GM18868 (cell line): ENCODE measurements around the gene UNC45B.
"Not testable (repeated sequence)": the region's sequence is repeated elsewhere in the genome, so short reads cannot be mapped to it uniquely, and the experiment has no call there.

Experiments used
- ATAC-seq: cut with Tn5 transposase; IDR thresholded peaks from one replicate; pipeline ENCODE4 v1.9.1; 2021; ENCODE audit warnings: mild to moderate bottlenecking, moderate library complexity; ENCODE audit not compliant: unreplicated experiment

Gene UNC45B

GRCh38 chr17:35213412-35213940, 65.9 kb downstream of the UNC45B start:
- ATAC-seq, result no peak

- ATAC-seq, result no peak
Observed at GRCh38 chr17:35214192-35214591, 66.6 kb downstream of the UNC45B start.

GRCh38 chr17:35214631-35215273, 67.1 kb downstream of the UNC45B start:
- no peak for ATAC-seq

GRCh38 chr17:35217107-35217506, 69.5 kb downstream of the UNC45B start:
- ATAC-seq, result no peak

- ATAC-seq, result no peak
Observed at GRCh38 chr17:35218915-35219314, 71.3 kb downstream of the UNC45B start.

- ATAC-seq, result no peak
Observed at GRCh38 chr17:35222452-35222851, 74.8 kb downstream of the UNC45B start.

GRCh38 chr17:35224436-35224835, 76.8 kb downstream of the UNC45B start:
- ATAC-seq, result no peak

GRCh38 chr17:35227546-35227945, 79.9 kb downstream of the UNC45B start:
- no peak for ATAC-seq

GRCh38 chr17:35229638-35230037, 82.0 kb downstream of the UNC45B start:
- no peak for ATAC-seq

GRCh38 chr17:35234315-35234714, 86.7 kb downstream of the UNC45B start:
- not testable (repeated sequence) for ATAC-seq

GRCh38 chr17:35235289-35235688, 87.7 kb downstream of the UNC45B start:
- ATAC-seq, result no peak

GRCh38 chr17:35235917-35236316, 88.3 kb downstream of the UNC45B start:
- no peak for ATAC-seq

- no peak for ATAC-seq
Observed at GRCh38 chr17:35236821-35237220, 89.2 kb downstream of the UNC45B start.

- no peak for ATAC-seq
Observed at GRCh38 chr17:35238821-35239220, 91.2 kb downstream of the UNC45B start.
